Right atrium auricular region (tissue), 2 donors: ENCODE data around the gene FANCE. TPM values are rescaled to one million over a fixed set of nuclear protein-coding genes. Genes with fewer than 3 reads are reported as not detected.

Experiments
- DNase-seq: peaks from one replicate; pipeline ENCODE4 v3.0.0-alpha.2; 2019; ENCODE audit warnings: low spot score
- H3K27ac ChIP-seq, 2 donors: fragments of 200-600 bp; sonication (generic); 1 replicate in 1 of 2; 2 replicates in 1 of 2; pipeline ENCODE4 v1.5.1; 2016 to 2019
- H3K27me3 ChIP-seq, 2 donors: fragments of 200-600 bp; sonication (generic); one replicate each; pipeline versions ENCODE4 v1.5.1 to v1.6.0; 2017 to 2019
- H3K36me3 ChIP-seq: fragments of 200-600 bp; sonication (generic); one replicate; pipeline ENCODE4 v1.5.1; 2016
- H3K4me1 ChIP-seq, 2 donors: fragments of 200-600 bp; sonication (generic); one replicate each; pipeline versions ENCODE4 v1.5.1 to v1.6.0; 2017 to 2019
- H3K4me3 ChIP-seq, 2 donors: fragments of 200-600 bp; sonication (generic); 1 replicate in 1 of 2; 2 replicates in 1 of 2; pipeline ENCODE4 v1.5.1; 2017 to 2019; ENCODE audit warnings: mild to moderate bottlenecking in 1 of 2, moderate library complexity in 1 of 2
- H3K9me3 ChIP-seq, 2 donors: fragments of 200-600 bp; sonication (generic); one replicate each; pipeline ENCODE4 v1.5.1; 2019
- CTCF ChIP-seq, 2 donors: fragments of 200-600 bp; sonication (generic); IDR thresholded peaks; one replicate each; pipeline ENCODE4 v1.5.1; 2019; ENCODE audit warnings: antibody characterized with exemption in 2 of 2
- total RNA-seq, 2 donors: library from RNA; depleted of rRNA; stranded (reverse); fragments of >200 nt; gene quantifications; one replicate each; pipeline ENCODE4 v1.1.0, GENCODE V29; 2016

The FANCE gene
- total RNA-seq, 2 donors from 2014 or later = 3.4 to 3.5 TPM

DNA sequence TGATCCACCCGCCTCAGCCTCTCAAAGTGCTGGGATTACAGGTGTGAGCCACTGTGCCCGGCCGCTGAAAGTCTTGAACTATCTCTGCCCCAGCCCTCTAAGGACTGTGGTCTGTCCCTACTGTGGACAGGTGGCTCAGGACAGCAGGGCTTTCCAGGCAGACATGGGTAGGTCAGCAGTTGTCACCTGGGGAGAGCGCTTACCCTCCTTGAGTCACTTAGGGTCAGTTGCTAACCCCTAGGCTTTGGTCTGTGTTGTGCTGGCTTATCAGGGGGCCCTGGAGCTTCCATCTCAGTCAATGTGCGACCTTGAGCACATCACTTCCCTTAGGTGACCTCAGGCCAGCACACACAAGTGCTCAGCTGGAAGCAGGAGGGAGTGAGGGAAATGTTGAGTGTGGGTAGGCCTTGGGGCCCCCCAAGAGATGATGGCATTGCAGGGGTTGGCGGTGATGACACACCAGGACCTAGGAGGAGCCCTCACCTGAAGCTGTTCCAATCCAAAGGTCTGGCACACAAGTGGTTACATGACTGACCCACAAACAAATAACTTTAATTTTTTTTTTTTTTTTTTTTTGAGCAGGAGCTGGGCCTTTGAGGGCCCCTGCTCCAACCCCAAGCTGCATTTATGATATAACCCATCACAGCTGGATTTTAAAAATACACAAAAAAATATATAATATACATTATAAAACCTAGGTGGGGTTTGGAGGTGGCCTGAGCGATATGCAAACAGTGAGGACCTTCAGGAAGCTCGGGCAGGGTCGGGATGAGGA, 21.1 kb downstream of the FANCE start:
- Histone ChIP-seq H3K4me1 (peaks cover 0 to 26% of the 10 kb centered on the region in 2 donors), H3K36me3 (peaks cover 59% of the 10 kb centered on the region), H3K4me3 (no peak overlapping the region), H3K27ac (no peak overlapping the region), H3K9me3 (no peaks in the 10 kb centered on the region), H3K27me3 (no peaks in the 10 kb centered on the region)
- no peak for TF ChIP-seq CTCF (IDR thresholded peaks at IDR 0.05)
- DNase-seq = no peak

GRCh38 chr6:35473850-35474130, 21.7 kb downstream of the FANCE start:
- H3K4me1 ChIP-seq = peaks cover 0 to 26% of the 10 kb centered on the region in 2 donors
- no peaks in the 10 kb centered on the region for H3K9me3 ChIP-seq
- no peaks in the 10 kb centered on the region for H3K27me3 ChIP-seq
- no peak overlapping the region for H3K27ac ChIP-seq
- H3K4me3 ChIP-seq = no peak overlapping the region
- TF ChIP-seq CTCF (IDR thresholded peaks at IDR 0.05) = no peak
- DNase-seq = no peak
- H3K36me3 ChIP-seq = peaks cover 62% of the 10 kb centered on the region

GRCh38 chr6:35474131-35474941, 22.2 kb downstream of the FANCE start:
- H3K9me3 ChIP-seq = no peaks in the 10 kb centered on the region
- H3K4me1 ChIP-seq = peaks cover 0 to 23% of the 10 kb centered on the region in 2 donors
- no peak for DNase-seq
- H3K27ac ChIP-seq = no peak overlapping the region
- TF ChIP-seq CTCF (IDR thresholded peaks at IDR 0.05) = no peak
- no peaks in the 10 kb centered on the region for H3K27me3 ChIP-seq
- H3K4me3 ChIP-seq = no peak overlapping the region
- H3K36me3 ChIP-seq = peaks cover 66% of the 10 kb centered on the region

DNA sequence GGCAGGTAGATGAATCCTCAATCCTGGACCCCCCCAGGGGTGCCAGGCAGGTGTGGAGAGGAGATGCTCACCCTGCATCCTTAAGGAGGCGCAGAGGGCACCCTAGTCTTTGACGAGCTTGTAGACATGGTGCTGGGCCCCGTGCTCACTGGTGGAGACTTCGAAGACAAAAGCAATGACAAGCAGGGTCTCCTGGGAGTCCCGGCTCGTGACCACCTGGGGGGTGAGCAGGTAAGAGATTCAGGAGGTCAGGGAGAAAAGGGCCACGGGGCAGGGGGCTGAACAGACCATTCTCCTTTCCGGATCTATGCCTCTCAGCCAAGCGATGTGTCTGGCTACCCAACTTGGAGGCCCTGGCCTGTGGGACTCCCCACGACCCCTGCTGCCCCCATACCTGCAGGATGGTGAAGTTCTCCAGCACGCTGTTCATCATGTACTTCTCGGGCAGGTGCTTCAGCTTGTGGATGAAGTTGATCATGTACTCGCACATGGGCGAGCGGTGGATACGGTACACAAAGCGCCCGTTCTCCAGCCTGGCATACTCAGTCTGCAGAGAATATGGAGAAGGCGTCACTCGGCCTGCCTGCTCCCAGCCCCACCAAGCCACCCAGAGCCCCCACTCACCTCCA, 22.9 kb downstream of the FANCE start:
- Histone ChIP-seq H3K36me3 (peaks cover 68% of the 10 kb centered on the region), H3K4me3 (no peak overlapping the region), H3K27me3 (no peaks in the 10 kb centered on the region), H3K27ac (no peak overlapping the region), H3K4me1 (peaks cover 0 to 15% of the 10 kb centered on the region in 2 donors), H3K9me3 (no peaks in the 10 kb centered on the region)
- no peak for TF ChIP-seq CTCF (IDR thresholded peaks at IDR 0.05)
- no peak for DNase-seq

GRCh38 chr6:35475573-35475972, 23.4 kb downstream of the FANCE start:
- H3K36me3 ChIP-seq = peaks cover 65% of the 10 kb centered on the region

More at GRCh38 chr6:35475573-35475972, 23.4 kb downstream of the FANCE start:
- Histone ChIP-seq H3K4me3 (no peak overlapping the region), H3K4me1 (peaks cover 0 to 10% of the 10 kb centered on the region in 2 donors), H3K27me3 (no peaks in the 10 kb centered on the region), H3K9me3 (no peaks in the 10 kb centered on the region), H3K27ac (no peak overlapping the region)
- no peak for DNase-seq
- TF ChIP-seq CTCF (IDR thresholded peaks at IDR 0.05) = no peak
